Measurements from ENCODE around the gene TMEM259. TPM values are rescaled to one million over a fixed set of nuclear protein-coding genes. Genes with fewer than 3 reads are reported as not detected.

TMEM259 gene
- total and polyA plus RNA-seq, 2 of the 13 experiments (the other 11 are each of a cell fraction or from before 2014, with no cell fraction given): 64.7 to 164 TPM

- TF ChIP-seq AFF4 (CRISPR knock-in tag; IDR thresholded peaks at IDR 0.05) (no peak), POLR2G (IDR thresholded peaks at IDR 0.05; ENCODE audit: low read depth, low read length) (0 out of 2 replicates have a peak, but pooled peaks have one; percentile 41), MBD4 (IDR thresholded peaks at IDR 0.05; ENCODE audit: borderline replicate concordance, low read length) (no peak), HOXA7 (CRISPR knock-in tag; IDR thresholded peaks at IDR 0.05) (no peak), RELA (CRISPR knock-in tag; IDR thresholded peaks at IDR 0.05) (no peak), ZEB1 (IDR thresholded peaks at IDR 0.05; ENCODE audit: insufficient replicate concordance, low read depth) (peak; percentile 60), ATF7-NPFF (CRISPR knock-in tag; IDR thresholded peaks at IDR 0.05; ENCODE audit: low read depth) (no peak), SMYD3 (CRISPR knock-in tag; IDR thresholded peaks at IDR 0.05) (no peak), FOXK1 (CRISPR knock-in tag; IDR thresholded peaks at IDR 0.05; ENCODE audit: borderline replicate concordance, low read depth) (no peak), NPAS2 (CRISPR knock-in tag; IDR thresholded peaks at IDR 0.05; ENCODE audit: borderline replicate concordance) (no peak), NFE2L1 (CRISPR knock-in tag; IDR thresholded peaks at IDR 0.05; ENCODE audit: borderline replicate concordance) (no peak), ZKSCAN5 (CRISPR knock-in tag; IDR thresholded peaks at IDR 0.05) (no peak), STAT6 (CRISPR knock-in tag; IDR thresholded peaks at IDR 0.05; ENCODE audit: borderline replicate concordance) (no peak), BRD4 (CRISPR knock-in tag; IDR thresholded peaks at IDR 0.05) (no peak), ZBTB37 (CRISPR knock-in tag; IDR thresholded peaks at IDR 0.05) (no peak), POLR2AphosphoS2 (IDR thresholded peaks at IDR 0.05; ENCODE audit: low read depth, low read length) (no peak), EHMT2 (IDR thresholded peaks at IDR 0.05; ENCODE audit: borderline replicate concordance, low read depth, low read length) (no peak), JUN (CRISPR knock-in tag; IDR thresholded peaks at IDR 0.05) (no peak), SKIL (CRISPR knock-in tag; IDR thresholded peaks at IDR 0.05; ENCODE audit: borderline replicate concordance) (peak; percentile 56; the same call in 1 of the 2 replicates), ZFP62 (CRISPR knock-in tag; IDR thresholded peaks at IDR 0.05) (no peak)
Observed at GRCh38 chr19:993361-993830, 27.5 kb downstream of the TMEM259 start (continued).

All from HepG2 (cell line).